B cell (primary cell): ENCODE results near the gene PLBD2. TPM values are rescaled to one million over a fixed set of nuclear protein-coding genes. Genes with fewer than 3 reads are reported as not detected.

ENCODE experiments used
- ATAC-seq: fragments of 200-7000 bp; cut with Tn5 transposase; one replicate; pipeline ENCODE4 v1.10.0; 2021; ENCODE audit warnings: low read depth, mild to moderate bottlenecking, moderate number of reproducible peaks, moderate library complexity
- CTCF ChIA-PET: fragments of 350-600 bp; sonication (Branson Sonifier 250); formaldehyde crosslinking; loops from one replicate; lab custom pipeline; 2021; ENCODE audit warnings: antibody characterized with exemption, inconsistent platforms; lab: Charles Lee
- POLR2A ChIA-PET: fragments of 350-600 bp; sonication (Branson Sonifier 250); formaldehyde crosslinking; loops from one replicate; lab custom pipeline; 2021; ENCODE audit warnings: antibody characterized with exemption; lab: Charles Lee
- DNase-seq: peaks from one replicate; pipeline ENCODE4 v3.0.0; 2013
- H2AFZ ChIP-seq: 2 replicates; pipeline ENCODE4 v1.6.1; 2012; ENCODE audit warnings: mild to moderate bottlenecking, low read depth, low read length; ENCODE audit not compliant: insufficient read depth, poor library complexity, severe bottlenecking
- H3K27ac ChIP-seq, 2 donors: 1 replicate in 1 of 2; 2 replicates in 1 of 2; pipeline ENCODE4 v1.5.1; 2012 to 2013; ENCODE audit warnings: low read length in 2 of 2, mild to moderate bottlenecking in 2 of 2, moderate library complexity in 1 of 2
- H3K27me3 ChIP-seq, 4 experiments: fragments of 200-600 bp in 1 of 4; sonication (generic) in 1 of 4; replicated peaks in 1 of 4; 1 replicate in 2 of 4; 2 replicates in 2 of 4; pipeline versions ENCODE4 v1.6.1 to v1.7.0; 2013 to 2016; ENCODE audit warnings: low read length in 3 of 4, mild to moderate bottlenecking in 2 of 4, mixed read lengths in 1 of 4, moderate library complexity in 1 of 4; ENCODE audit not compliant: insufficient read depth in 4 of 4, control insufficient read depth in 3 of 4; ENCODE audit errors: control extremely low read depth in 1 of 4
- H3K36me3 ChIP-seq, 2 experiments: replicated peaks in 1 of 2; 1 replicate in 1 of 2; 2 replicates in 1 of 2; pipeline versions ENCODE4 v1.6.1 to v1.7.1; 2013; ENCODE audit warnings: low read length in 1 of 2; ENCODE audit not compliant: insufficient read depth in 2 of 2, control insufficient read depth in 1 of 2; ENCODE audit errors: control extremely low read depth in 1 of 2, extremely low read depth in 1 of 2
- H3K4me1 ChIP-seq, 2 donors: fragments of 200-600 bp in 1 of 2; sonication (generic) in 1 of 2; 1 replicate in 1 of 2; 2 replicates in 1 of 2; pipeline versions ENCODE4 v1.5.1 to v1.6.1; 2013 to 2017; ENCODE audit warnings: low read length in 2 of 2; ENCODE audit not compliant: control insufficient read depth in 2 of 2, insufficient read depth in 2 of 2
- H3K4me2 ChIP-seq: replicated peaks from 2 replicates; pipeline ENCODE3; 2012; ENCODE audit warnings: mild to moderate bottlenecking, low read depth, low read length; ENCODE audit not compliant: poor library complexity, severe bottlenecking
- H3K4me3 ChIP-seq, 5 experiments: fragments of 200-600 bp in 1 of 5; sonication (generic) in 1 of 5; 1 replicate in 3 of 5; 2 replicates in 2 of 5; pipeline versions ENCODE4 v1.5.1 to v1.7.0; 2011 to 2016; ENCODE audit warnings: low read length in 4 of 5, mild to moderate bottlenecking in 4 of 5, low read depth in 2 of 5, control low read depth in 1 of 5, moderate library complexity in 1 of 5; ENCODE audit not compliant: insufficient read depth in 1 of 5; ENCODE audit errors: control extremely low read depth in 1 of 5, extremely low read depth in 1 of 5
- H3K79me2 ChIP-seq: fragments of 200-600 bp; sonication (generic); one replicate; pipeline ENCODE4 v1.6.0; 2016; ENCODE audit warnings: low read length; ENCODE audit not compliant: control insufficient read depth, insufficient read depth
- H3K9ac ChIP-seq: fragments of 200-600 bp; sonication (generic); 2 replicates; pipeline ENCODE4 v1.6.1; 2017; ENCODE audit warnings: mild to moderate bottlenecking, low read length, moderate library complexity
- H3K9me3 ChIP-seq, 3 donors: one replicate each; pipeline versions ENCODE4 v1.6.1 to v1.7.1; 2013; ENCODE audit warnings: low read length in 2 of 3; ENCODE audit not compliant: control insufficient read depth in 2 of 3, insufficient read depth in 1 of 3; ENCODE audit errors: control extremely low read depth in 1 of 3
- H4K20me1 ChIP-seq: 2 replicates; pipeline ENCODE4 v1.6.0; 2012; ENCODE audit warnings: mild to moderate bottlenecking, low read length; ENCODE audit not compliant: insufficient read depth, control insufficient read depth, poor library complexity, severe bottlenecking
- H3K27ac Mint-ChIP-seq: one replicate; pipeline ENCODE4 v1.8.0; 2021; ENCODE audit warnings: mixed read lengths
- H3K27me3 Mint-ChIP-seq: one replicate; pipeline ENCODE4 v1.8.0; 2021; ENCODE audit warnings: mixed read lengths
- H3K4me1 Mint-ChIP-seq: one replicate; pipeline ENCODE4 v1.8.0; 2021; ENCODE audit warnings: mixed read lengths
- H3K4me3 Mint-ChIP-seq: one replicate; pipeline ENCODE4 v1.8.0; 2021; ENCODE audit warnings: mixed read lengths
- H3K9me3 Mint-ChIP-seq: one replicate; pipeline ENCODE4 v1.8.0; 2022; ENCODE audit warnings: mixed read lengths; ENCODE audit not compliant: insufficient read depth
- CTCF ChIP-seq: fragments of 200-600 bp; IDR thresholded peaks from one replicate; pipeline ENCODE4 v1.8.0; 2022; ENCODE audit warnings: antibody characterized with exemption, mild to moderate bottlenecking
- EZH2 ChIP-seq: IDR thresholded peaks from 2 replicates; pipeline ENCODE4 v1.6.1; 2012; ENCODE audit warnings: borderline replicate concordance, low read depth, mild to moderate bottlenecking, moderate library complexity, low read length; ENCODE audit not compliant: insufficient read depth, poor library complexity, severe bottlenecking
- WGBS: methylation state at CpG from one replicate; pipeline ENCODE4 v1.1.5; 2013; ENCODE audit warnings: missing lambda C conversion rate; ENCODE audit not compliant: insufficient coverage; 5-methylcytosine and 5-hydroxymethylcytosine counted together
- intact Hi-C: fragments of 100-400 bp; cut with micrococcal nuclease; formaldehyde crosslinking; loops from one replicate; pipeline ENCODE4 v1.10.0; 2022
- polyA plus RNA-seq: library from polyadenylated mRNA; depleted of rRNA; stranded (reverse); fragments of >200 nt; gene quantifications from 2 replicates; pipeline ENCODE4 v1.2.3, GENCODE V29; 2012
- total RNA-seq, 2 donors: library from RNA; stranded (reverse); fragments of 120-200 nt in 1 of 2; gene quantifications; 1 replicate in 1 of 2; 2 replicates in 1 of 2; pipeline versions ENCODE4 v1.2.3 to v1.2.4, GENCODE V29; 2013 to 2022

PLBD2 gene
- total and polyA plus RNA-seq, 2 donors (not counting 1 experiment from before 2014, with no cell fraction given) = 2.9 to 11.6 TPM

GRCh38 chr12:113334786-113335539 lies 23.4 kb upstream of the PLBD2 start, which contains the start of gene SLC8B1:
Gene SLC8B1, minus strand, starts transcription at chr12:113335109. Its CDS starts 2,231 bp downstream, at chr12:113332878.
- ATAC-seq = peak; percentile 100
- H3K27ac ChIP-seq = peak within 1 kb of the TSS in 1 of 2 donors; percentile 21
- Mint-ChIP-seq H3K4me1 (peaks cover 35% of the 10 kb centered on the region), H3K4me3 (peak within 1 kb of the TSS; percentile 98), H3K9me3 (no peaks in the 10 kb centered on the region), H3K27ac (peak within 1 kb of the TSS; percentile 78), H3K27me3 (no peaks in the 10 kb centered on the region)
- peak within 1 kb of the TSS; percentile 74 to 96 (median 85) for H3K4me3 ChIP-seq
- under 1% methylated on average over 57 of the region's 62 CpGs for WGBS
- intact Hi-C loops = loop anchor here (1.0 to 2.0 kb wide), 5 partner anchors 23 to 631 kb away; partner anchors contain the start of genes DDX54, PLBD2, RBM19 and RITA1
- peaks cover 20% of the 10 kb centered on the region for H3K79me2 ChIP-seq
- ChIA-PET CTCF (interaction anchor here (0.8 to 1.6 kb wide), 4 partner anchors 9 to 127 kb away, joined by 3 to 4 read pairs (median 4); no protein-coding TSS in a partner anchor), POLR2A (interaction anchor here (0.6 to 0.9 kb wide), 4 partner anchors 21 to 464 kb away, joined by 3 to 5 read pairs (median 4); no protein-coding TSS in a partner anchor)
- peaks cover 29 to 36% of the 10 kb centered on the region in 2 donors for H3K4me1 ChIP-seq
- H3K4me2 ChIP-seq = peak within 1 kb of the TSS; percentile 86
- no peaks in the 10 kb centered on the region for H3K27me3 ChIP-seq
- H3K9ac ChIP-seq = peak within 1 kb of the TSS; percentile 74
- peak; percentile 88 for DNase-seq
- H3K36me3 ChIP-seq = peaks cover 2 to 8% of the 10 kb centered on the region in 2 experiments
- no peaks in the 10 kb centered on the region for H3K9me3 ChIP-seq
- no peaks in the 10 kb centered on the region for H4K20me1 ChIP-seq
- H2AFZ ChIP-seq = peak within 1 kb of the TSS; percentile 65
- TF ChIP-seq EZH2 (no peak), CTCF (no peak)

DNA sequence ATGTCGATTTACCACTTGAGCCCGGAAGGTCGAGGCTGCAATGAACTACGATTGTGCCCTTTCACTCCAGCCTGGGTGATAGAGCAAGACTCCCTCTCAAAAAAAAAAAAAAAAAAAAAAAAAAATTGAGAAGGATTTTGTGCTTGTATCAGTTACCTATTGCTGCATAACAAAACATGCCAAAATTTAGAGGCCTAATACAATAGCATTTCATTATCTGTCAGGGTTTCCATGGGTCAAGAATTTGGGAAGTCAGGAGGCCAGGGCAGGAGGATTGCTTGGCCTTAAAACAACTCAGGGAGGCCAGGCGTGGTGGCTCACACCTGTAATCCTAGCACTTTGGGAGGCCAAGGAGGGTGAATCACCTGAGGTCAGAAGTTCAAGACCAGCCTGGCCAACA lies 18.8 kb upstream of the PLBD2 start:
- DNase-seq (no peak), ATAC-seq (no peak)
- intact Hi-C loops = no loop called here
- Mint-ChIP-seq H3K27ac (no peak overlapping the region), H3K9me3 (no peaks in the 10 kb centered on the region), H3K27me3 (no peaks in the 10 kb centered on the region), H3K4me3 (no peak overlapping the region), H3K4me1 (peaks cover 15% of the 10 kb centered on the region)
- Histone ChIP-seq H3K4me3 (no peak overlapping the region), H3K4me2 (no peak overlapping the region), H3K36me3 (no peaks in the 10 kb centered on the region), H3K9me3 (no peaks in the 10 kb centered on the region), H2AFZ (no peak overlapping the region), H4K20me1 (no peaks in the 10 kb centered on the region), H3K79me2 (peaks cover 6% of the 10 kb centered on the region), H3K4me1 (peaks cover 3 to 14% of the 10 kb centered on the region in 2 donors), H3K9ac (no peak overlapping the region), H3K27me3 (no peaks in the 10 kb centered on the region), H3K27ac (no peak overlapping the region)
- no CpG with 5 or more reads among the region's 5 CpGs for WGBS
- POLR2A ChIA-PET = no interaction called here
- CTCF ChIA-PET = no interaction called here
- no peak for TF ChIP-seq CTCF
- TF ChIP-seq EZH2 = no peak
